GM19438 (cell line): ENCODE data around the gene ECSIT.

Experiments
- ATAC-seq: cut with Tn5 transposase; IDR thresholded peaks from one replicate; pipeline ENCODE4 v1.9.1; 2021; ENCODE audit warnings: low read depth; ENCODE audit not compliant: unreplicated experiment

Gene ECSIT

DNA sequence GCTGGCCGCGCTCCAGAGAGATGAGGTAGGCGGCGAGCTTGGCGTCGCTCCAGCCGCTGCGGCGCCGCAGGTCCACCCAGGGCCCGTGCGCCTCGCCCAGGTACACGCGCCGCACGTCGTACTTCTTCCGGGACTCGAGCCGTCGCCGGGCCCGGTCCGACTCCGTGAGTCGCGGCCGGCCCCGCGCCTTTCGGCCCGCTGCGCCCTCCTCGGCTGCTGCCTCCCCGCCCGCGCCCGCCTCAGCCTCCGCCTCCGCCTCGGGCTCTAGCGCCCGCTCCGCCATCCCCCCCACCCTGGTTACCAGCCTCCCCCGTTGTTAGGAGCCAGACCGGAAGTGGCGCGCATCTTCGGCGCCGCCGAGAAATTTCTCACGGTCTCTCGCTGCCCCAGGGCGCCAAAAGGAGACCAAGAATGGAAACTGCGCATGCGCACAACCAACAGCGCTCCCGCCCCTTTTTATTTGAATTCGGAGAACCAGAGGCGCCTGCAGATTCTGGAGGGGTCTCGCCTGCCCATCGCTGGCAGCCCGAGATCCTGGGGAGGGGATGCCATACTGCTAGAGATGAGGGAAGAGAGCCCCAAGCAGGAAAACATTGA is 23.3 kb downstream of the ECSIT start, which contains the start of gene ZNF653:
Gene ZNF653, minus strand, starts transcription at position 336 of the 597 bp plus-strand sequence. Its CDS starts 53 bp downstream, at position 283.
- ATAC-seq = peak; percentile 55

DNA sequence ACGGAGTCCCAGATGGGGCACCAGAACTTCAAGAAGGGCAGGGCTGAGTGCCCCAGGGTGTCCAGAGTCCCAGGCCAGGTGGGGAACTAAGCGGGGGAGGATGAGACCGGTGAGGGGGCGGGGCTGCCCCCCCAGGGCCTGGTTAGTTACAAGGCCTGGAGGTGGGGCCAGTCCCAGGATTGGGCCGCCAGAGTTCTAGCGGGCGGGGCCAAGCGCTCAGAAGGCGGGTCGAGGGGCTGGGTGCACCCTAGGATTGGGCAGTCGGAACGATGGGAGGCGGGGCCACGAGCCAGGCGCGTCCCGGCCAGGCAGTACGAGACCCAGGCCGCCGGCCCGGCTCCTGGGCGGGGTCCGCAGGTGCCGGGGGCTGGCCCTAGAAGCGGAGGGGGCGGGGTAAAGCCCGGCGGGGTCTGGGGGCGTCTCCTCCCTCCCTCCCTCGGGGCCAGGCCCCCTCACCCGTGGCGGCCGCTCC is 23.9 kb downstream of the ECSIT start:
- ATAC-seq = peak; percentile 87

DNA sequence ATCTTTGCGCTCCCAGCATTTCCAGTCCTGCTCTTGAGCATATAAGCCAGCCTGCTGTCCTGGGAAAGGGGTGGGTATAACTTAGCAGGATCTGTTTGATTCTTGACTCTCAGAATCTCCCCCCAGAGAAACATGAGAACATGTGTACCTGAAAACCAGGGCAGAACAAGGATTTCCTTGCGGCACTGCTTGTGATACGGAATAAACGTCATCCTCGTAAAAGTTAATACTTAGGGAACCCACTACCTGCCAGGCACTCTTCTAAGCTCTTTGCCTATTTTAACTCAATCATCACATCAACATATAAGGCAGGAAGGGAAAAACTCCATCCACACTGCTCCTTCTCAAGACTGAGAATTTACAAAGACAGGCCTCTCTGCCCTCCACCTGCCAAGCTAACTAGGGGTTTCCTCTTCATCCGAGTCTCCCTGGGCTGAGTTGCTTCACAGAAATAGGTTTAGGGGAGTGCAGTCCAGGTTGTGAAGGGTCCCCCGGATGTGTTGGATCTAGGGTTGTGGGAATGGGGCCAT is 24.4 kb downstream of the ECSIT start:
- no peak for ATAC-seq

DNA sequence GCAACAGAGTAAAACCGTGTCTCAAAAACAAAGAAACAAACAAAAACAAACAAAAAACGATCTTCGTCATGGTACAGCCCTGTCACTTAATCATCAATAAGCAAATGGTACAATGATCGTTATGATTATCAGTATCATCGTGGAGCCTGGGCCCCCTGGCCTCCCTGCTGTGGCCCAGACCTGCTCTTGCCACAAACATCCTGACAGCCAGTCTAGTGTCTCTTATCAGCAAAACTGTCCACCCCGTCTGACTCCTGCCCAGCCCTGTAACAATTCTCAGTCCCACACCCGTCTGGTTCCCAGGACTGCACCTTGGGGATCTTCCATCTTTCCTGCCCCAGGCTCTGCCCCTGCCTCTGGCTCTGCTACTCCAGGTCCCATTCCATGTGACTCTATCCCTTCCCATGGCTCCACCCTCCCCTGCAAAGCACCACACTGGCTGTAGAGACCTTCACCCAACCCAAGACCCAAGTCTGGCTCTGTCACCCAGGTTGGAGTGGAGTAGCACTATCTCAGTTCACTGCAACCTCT is 29.0 kb downstream of the ECSIT start:
- no peak for ATAC-seq

DNA sequence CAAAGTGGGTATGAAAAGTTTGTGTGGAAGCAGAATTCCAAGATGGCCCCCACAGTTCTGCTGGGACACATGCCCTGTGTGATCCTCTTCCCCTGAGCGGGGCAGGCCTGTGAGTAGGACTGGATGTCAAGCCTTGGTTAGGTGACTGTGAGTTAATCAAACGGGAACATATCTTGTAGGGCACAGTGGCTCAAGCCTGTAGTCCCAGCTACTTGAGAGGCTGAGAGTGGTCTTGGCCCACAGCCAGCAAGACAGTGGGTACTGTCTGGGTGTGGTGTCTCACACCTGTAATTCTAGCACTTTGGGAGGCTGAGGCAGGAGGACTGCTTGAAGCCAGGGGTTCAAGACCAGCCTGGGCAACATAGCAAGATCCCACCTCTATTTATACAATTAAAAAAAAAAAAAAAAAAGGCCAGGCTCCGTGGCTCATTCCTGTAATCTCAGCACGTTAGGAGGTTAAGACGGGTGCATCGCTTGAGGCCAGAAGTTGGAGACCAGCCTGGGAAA is 29.7 kb downstream of the ECSIT start:
- no peak for ATAC-seq

DNA sequence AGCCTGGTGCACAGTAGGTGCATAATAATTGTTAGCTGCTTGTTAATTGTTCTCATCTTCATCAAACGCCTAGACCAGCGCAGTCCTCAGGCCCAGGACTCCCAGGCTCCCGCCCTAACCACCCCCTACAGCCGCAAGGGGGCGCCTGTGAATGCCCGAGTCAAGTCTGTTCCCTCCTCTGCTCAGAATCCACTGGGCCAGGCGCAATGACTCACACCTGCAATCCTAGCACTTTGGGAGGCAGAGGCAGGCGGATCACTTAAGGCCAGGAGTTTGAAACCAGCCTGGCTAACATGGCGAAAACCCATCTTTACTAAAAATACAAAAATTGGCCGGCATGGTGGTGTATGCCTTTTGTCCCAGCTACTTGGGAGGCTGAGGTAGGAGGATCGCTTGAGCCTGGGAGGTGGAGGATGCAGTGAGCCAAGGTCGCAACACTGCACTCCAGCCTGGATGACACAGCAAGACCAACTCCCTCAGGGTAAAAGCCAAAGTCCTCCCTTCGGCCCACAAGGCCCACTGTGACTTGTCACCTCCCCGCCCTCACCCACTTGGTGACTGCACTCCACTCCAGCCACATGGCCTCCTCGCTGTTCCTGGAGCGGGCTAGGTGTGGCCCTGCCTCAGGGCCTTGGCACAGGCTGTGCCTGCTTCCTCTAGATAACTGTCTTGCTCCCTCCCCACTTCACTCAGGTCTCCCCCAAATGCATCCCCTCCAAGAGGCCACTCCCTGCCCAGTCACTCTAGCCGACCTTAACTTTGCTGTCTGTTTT is 32.4 kb downstream of the ECSIT start:
- ATAC-seq = no peak

DNA sequence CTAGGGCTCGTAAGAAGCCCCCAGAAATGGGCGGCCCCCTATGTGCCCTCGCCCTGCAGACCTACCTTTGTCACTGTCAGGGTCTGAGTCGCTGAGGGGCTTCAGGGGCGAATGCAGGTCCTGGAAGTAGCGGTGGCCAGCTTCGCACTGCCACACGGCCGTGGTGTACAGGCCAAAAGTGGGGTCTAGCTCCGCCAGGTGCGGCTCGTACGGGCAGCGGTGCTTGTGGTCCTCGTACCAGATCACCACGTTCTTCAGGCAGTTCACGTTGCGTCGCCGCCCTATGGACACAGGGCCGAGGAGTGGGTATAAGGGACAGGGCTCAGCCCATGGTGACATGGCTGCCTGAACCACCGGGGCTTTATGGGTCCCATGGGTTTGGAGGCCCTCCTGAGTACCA is 33.0 kb downstream of the ECSIT start:
- ATAC-seq = no peak

DNA sequence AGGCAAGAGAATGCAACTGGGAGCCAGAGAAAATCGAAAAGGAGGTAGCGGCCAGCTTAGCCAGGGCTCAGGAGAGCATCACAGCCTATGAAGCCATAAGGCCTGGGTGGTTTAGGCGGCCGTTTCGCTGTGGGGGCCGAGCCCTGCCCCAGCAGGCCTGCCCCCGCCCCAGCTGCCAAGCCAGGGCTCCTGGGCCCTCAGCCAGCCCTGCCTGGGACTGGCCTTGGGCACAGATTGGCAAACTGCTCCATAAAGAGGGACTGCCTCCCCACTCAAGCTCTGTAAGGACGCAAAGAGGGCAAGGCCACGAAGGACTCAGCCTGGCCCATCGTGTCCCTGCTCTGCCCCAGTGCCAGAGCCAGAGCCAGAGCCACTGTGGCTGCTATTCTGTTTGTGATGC is 33.5 kb downstream of the ECSIT start:
- ATAC-seq = no peak

DNA sequence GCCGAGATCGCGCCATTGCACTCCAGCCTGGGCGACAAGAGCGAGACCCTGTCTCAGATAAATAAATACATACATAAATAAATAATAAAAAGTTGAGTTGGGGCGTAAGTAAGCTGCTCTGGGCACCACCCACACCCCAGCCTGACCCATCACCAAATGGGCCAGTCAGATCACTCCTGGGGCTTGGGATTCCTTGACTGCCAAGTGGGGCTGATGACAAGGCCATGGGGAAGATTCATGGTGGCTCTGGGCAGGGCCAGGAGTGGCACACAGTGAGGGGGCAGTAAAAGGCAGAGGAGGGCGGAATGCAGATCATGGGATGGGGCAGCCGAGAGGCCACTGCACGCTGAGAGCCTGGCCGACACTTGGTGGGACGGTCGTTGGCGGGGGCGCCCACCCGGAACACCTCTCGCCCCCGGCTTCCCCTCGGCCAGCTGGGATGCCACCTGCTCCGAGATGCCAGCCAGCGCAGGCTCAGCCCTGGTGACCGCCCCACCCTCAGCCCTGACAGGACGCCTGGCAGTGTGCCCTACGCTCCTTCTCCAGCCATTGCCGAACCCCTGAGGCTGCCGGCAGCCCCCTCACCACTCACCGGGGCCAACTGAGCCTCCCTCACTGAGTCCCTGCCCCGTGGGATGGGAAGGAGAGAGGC is 34.2 kb downstream of the ECSIT start:
- no peak for ATAC-seq

DNA sequence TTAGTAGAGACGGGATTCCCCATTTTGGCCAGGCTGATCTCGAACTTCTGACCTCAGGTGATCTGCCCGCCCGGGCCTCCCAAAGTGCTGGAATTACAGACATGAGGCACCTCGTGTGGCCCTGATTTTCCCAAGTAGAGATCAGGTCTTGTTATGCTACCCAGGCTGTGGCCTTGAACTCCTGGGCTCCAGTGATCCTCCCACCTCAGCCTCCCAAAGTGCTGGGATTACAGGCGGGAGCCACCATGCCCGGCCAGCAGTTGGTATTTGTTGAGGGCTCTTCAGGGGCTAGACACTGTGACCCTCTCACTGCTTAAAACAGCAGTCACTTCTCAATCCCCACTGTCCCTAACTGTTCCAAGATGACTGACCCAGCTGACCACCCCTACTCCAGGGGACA is 39.6 kb downstream of the ECSIT start:
- no peak for ATAC-seq

DNA sequence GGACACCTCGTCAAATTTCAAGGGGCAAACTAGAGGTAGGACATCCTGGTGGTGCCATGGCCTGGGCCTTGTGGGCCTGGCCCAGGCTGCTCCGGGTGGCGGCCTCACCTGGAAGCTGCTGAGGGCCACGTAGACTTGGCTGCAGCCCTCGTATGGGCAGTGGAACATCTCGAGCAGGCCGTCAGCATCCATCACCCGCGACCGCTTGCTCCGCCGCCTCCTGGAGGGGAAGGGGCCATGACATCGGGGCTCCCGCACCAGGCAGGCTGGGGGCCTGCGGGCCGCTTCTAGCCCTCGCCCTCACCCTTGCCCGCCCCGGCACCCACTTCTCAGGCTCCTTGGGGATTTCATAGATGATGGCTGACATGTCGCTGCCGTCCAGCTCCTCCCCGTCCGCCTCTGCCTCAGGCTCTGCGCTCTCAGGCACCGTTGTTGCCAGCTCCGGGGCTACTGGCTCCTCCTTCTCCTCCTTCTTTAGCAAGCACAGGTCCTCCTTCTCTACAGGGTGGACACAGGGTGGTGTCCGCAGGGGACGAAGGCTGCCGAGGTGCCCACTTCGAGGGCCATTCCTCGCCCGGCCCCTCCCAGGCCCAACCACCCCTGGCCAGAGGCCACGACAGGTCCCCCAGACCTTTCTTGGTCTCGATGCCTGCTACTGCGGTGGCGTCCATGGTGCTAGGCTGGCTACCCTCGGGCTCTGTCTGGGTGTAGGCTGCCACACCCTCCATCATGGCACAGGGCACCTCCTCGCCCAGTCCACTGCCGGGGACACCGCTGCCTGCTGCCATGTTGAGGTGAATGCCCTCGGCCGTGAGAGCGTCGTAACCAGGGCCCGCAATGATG is 42.1 kb downstream of the ECSIT start:
- ATAC-seq = no peak

DNA sequence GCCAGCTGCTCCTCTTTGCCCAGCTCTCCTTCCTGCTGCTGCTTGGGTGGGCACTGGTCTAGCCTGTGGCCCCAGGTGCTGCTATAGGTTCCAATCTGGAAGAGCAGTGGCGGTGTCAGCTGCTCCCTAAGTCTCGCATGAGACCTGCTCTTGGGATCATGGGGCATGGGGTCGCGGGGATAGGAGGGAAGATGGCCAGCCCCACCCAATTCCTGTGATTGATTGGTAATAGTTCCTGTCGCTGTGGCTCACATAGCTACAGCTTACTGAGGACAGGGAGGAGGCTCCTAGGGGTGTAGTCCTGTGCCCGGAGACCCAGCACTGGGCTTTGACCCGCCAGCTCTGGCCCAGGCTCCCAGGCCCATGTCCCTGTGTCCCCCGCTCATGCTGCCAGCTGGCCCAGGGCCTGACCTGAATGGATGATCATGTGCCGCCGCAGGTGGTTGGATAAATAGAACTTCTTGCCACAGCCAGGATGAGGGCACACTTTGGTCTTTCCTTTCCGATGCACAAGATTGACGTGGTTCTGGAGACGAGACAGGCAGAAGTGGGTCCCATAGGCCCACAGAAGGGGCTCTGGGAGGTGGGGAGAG is 43.6 kb downstream of the ECSIT start:
- no peak for ATAC-seq

DNA sequence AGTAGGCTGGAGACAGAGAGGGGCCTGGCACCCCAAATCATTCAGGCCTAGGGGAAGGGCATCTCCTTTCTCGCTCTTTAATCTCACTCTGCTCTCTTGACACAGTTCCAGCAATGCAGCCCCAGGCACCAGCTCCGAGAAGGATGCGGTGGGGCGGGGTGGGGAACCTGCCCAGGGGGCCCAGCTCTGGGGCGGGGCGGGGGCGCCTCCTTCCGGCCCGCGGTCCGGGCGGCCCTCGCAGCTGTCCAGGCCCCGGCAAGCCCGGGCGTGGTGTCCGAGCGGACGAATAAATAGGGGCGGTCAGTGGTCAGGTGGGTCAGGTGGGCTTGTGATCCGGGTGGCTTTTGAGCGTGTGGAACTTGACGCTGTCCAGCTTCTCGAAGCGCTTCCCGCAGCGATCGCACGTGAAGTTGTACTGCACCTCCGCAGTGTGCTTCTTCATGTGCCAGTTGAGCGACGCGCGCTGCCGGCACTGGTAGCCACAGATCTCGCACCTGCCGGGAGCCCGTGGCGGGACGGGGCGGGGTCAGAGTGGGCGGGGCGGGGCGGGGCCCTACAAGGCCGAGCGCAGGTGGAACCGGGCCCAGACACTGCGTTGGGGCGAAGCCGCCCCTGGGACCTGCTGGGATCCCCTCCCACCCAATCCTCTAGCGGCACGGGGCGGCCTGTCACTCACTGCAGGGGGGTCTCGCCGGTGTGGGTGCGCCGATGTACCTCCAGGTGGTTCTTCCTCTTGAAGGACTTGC is 45.4 kb downstream of the ECSIT start:
- ATAC-seq = no peak

DNA sequence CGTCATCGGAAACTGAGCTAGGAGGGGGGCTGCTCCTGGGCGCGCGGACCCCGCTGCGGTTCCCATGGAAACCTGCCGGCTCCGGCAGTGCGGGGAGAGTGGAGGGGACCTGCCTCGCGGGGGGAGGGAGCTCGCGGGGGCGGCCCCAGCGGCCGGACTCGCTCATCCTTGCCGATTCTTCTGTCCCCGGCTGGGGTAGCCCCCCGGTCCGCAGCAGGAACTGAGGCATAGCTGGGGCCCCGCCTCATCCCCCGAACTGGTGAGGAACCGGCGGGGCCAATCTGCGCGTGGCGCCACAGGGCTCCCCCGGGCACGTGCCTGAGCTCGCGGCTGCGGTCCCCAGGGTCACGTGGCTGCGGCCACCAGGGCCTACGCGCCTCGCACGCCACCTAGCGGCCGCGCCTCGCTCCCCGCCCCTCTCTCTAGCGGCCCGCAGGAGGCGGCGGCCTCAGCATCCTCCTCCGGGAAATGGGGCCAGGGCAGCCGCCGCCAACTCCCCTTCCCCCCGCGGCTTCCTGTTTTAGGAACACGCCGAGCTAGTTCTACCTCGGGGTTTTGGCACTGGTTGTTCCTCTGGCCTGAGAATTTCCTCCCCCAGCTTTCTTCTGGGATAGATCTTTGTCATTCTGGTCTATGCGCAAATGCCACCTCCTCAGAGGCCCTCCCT is 46.4 kb downstream of the ECSIT start:
- peak; percentile 51 for ATAC-seq

DNA sequence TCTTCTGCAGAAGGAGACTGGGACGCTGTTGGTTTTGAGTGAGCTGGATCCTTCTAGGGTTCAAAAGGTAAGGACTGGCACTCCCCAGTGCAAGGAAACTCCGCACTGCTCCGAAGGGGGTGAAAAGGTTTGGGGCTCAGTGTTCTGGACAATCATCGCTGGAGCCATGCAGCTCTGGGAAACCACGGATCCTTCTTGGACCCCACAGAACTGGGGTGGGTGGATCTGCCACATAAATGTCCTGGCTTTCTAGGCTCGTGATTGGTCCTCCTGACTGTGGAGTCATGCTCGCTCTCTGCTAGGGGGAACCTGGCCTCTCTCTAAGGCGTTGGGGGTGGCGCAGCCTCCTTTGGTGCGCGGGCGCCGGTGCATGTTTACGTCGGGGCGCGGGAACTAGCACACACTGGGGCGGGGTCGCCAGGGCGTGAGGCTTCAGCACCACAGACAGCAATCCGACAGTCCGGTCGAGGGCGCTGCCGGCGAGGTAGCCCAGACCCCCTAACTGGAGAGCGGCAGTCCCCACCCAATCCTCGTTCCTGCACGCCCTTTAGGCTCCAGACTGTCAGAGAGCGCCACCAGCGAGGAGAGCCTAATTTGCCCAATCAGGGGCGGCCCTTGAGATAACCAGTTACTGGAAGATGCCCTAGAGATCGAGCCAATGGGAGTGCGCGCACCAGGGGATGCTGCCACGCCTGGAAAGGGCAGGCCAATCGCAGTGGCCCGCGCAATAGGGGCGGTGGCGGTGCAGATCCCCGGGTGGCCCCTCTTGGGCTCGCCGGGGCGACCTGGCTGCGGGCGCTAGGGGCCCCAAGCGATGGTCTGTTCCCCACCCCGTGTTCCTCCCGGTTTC is 47.2 kb downstream of the ECSIT start:
- peak; percentile 73 for ATAC-seq

DNA sequence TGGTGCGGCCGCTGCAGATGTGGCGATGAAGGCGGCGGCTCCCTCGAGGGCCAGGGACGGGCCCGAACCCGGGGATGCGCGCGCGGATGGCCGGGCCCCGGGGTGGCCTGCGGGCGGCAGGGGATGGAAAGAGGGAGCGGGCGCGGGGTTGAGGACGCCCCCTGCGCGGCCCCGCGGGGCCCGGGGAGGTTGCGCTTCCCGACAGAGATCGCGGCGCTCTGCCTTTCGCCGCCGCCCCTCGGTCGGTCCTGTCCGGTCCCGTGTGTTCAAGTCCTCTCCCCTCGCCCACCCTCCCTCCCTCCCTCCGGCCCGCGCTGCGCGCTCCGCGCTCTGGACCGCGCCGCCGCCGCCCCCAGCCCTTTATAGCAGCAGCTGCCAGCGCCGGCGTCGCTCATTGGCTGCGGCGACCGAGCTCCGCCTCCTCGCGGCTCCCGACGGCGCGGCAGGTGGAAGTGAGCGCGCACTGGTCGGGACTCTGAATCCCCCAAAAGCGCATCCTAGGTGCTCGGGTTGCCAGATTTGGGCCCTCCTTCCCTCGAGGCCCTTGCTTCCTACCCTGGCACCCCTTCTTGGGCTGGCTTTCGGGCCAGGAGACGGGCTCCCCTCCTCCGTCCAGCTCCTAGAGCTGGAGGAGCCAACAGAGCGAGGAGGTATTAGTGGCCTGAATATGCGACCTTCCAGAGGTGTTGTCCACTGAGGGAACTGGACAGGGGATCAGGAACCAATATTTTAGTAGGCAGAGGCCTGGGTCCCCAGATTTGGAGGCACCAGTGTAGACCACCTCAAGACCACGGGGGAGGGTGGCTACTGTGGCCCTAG is 48.0 kb downstream of the ECSIT start, which contains the start of gene ELAVL3:
Gene ELAVL3, minus strand, starts transcription at position 332 of the 819 bp plus-strand sequence. CDS start 438 bp downstream, outside the sequence.
- ATAC-seq = no peak
